GM12891 (cell line): ENCODE results near the gene SMIM22.

Experiments
- PAX5 ChIP-seq: IDR thresholded peaks from 2 replicates; pipeline ENCODE4 v1.6.1; 2011; ENCODE audit warnings: low read length, moderate library complexity, mild to moderate bottlenecking; ENCODE audit not compliant: insufficient read depth, severe bottlenecking
- POLR2A ChIP-seq: IDR thresholded peaks from 2 replicates; pipeline ENCODE4 v1.6.1; 2011; ENCODE audit warnings: low read depth, low read length, control low read depth
- POLR2AphosphoS5 ChIP-seq: IDR thresholded peaks from 2 replicates; pipeline ENCODE4 v1.6.1; 2011; ENCODE audit warnings: low read depth, low read length, control low read depth
- POU2F2 ChIP-seq: IDR thresholded peaks from 2 replicates; pipeline ENCODE4 v1.6.1; 2011; ENCODE audit warnings: low read depth, mild to moderate bottlenecking, control low read depth, low read length, moderate library complexity
- SPI1 ChIP-seq: IDR thresholded peaks from 2 replicates; pipeline ENCODE4 v1.6.1; 2011; ENCODE audit warnings: low read depth, low read length, control low read depth
- TAF1 ChIP-seq: IDR thresholded peaks from 2 replicates; pipeline ENCODE4 v1.6.1; 2011; ENCODE audit warnings: low read depth, low read length, control low read depth

GRCh38 chr16:4769306-4769638 lies 25.9 kb upstream of the SMIM22 start:
- TF ChIP-seq POLR2AphosphoS5 (no peak), POLR2A (no peak), TAF1 (no peak), SPI1 (no peak), POU2F2 (no peak), PAX5 (no peak)
